IPS-18c (cell line): Measurements from ENCODE around the gene KIAA1217.

Experiments used
- H3K4me3 ChIP-seq: 2 replicates; pipeline ENCODE4 v1.7.0; 2013; ENCODE audit warnings: low read depth, mild to moderate bottlenecking, low read length, moderate library complexity; ENCODE audit not compliant: insufficient read depth
- H3K9me3 ChIP-seq: one replicate; pipeline ENCODE4 v1.6.1; 2013; ENCODE audit warnings: mild to moderate bottlenecking, low read length, moderate library complexity; ENCODE audit not compliant: control insufficient read depth, insufficient read depth

KIAA1217 gene

GRCh38 chr10:24571870-24572450 lies 363.0 kb downstream of the KIAA1217 start:
- H3K9me3 ChIP-seq = no peaks in the 10 kb centered on the region
- H3K4me3 ChIP-seq = no peak overlapping the region

- H3K9me3 ChIP-seq = no peaks in the 10 kb centered on the region
Observed at GRCh38 chr10:24574161-24574560, 365.2 kb downstream of the KIAA1217 start.

GRCh38 chr10:24574578-24575155 lies 365.7 kb downstream of the KIAA1217 start:
- Histone ChIP-seq H3K9me3 (no peaks in the 10 kb centered on the region), H3K4me3 (no peak overlapping the region)

More at GRCh38 chr10:24574161-24574560, 365.2 kb downstream of the KIAA1217 start:
- H3K4me3 ChIP-seq = no peak overlapping the region

- Histone ChIP-seq H3K9me3 (no peaks in the 10 kb centered on the region), H3K4me3 (no peak overlapping the region)
Observed at GRCh38 chr10:24575481-24576002, 366.6 kb downstream of the KIAA1217 start.

- no peaks in the 10 kb centered on the region for H3K9me3 ChIP-seq
- H3K4me3 ChIP-seq = no peak overlapping the region
Observed at GRCh38 chr10:24579448-24579847, 370.5 kb downstream of the KIAA1217 start.

GRCh38 chr10:24579906-24580305 lies 371.0 kb downstream of the KIAA1217 start:
- Histone ChIP-seq H3K9me3 (no peaks in the 10 kb centered on the region), H3K4me3 (no peak overlapping the region)

GRCh38 chr10:24589265-24589664 lies 380.3 kb downstream of the KIAA1217 start:
- Histone ChIP-seq H3K9me3 (no peaks in the 10 kb centered on the region), H3K4me3 (no peak overlapping the region)

- Histone ChIP-seq H3K4me3 (no peak overlapping the region), H3K9me3 (no peaks in the 10 kb centered on the region)
Observed at GRCh38 chr10:24590697-24591457, 381.9 kb downstream of the KIAA1217 start.

GRCh38 chr10:24596217-24596930 lies 387.4 kb downstream of the KIAA1217 start:
- no peak overlapping the region for H3K4me3 ChIP-seq
- no peaks in the 10 kb centered on the region for H3K9me3 ChIP-seq

- Histone ChIP-seq H3K4me3 (no peak overlapping the region), H3K9me3 (no peaks in the 10 kb centered on the region)
Observed at GRCh38 chr10:24597426-24597825, 388.5 kb downstream of the KIAA1217 start.
